Heart right ventricle (tissue), 16 donors: ENCODE results near the gene STARD10. TPM values are rescaled to one million over a fixed set of nuclear protein-coding genes. Genes with fewer than 3 reads are reported as not detected.

Experiments
- ATAC-seq, 8 donors: fragments of 200-7000 bp; cut with Tn5 transposase; one replicate each; pipeline ENCODE4 v1.9.1; 2020; ENCODE audit warnings: mild to moderate bottlenecking in 8 of 8, moderate library complexity in 8 of 8, moderate number of reproducible peaks in 1 of 8
- DNase-seq, 2 donors: peaks; one replicate each; pipeline ENCODE4 v3.0.0-alpha.2; 2020
- H3K27ac ChIP-seq, 10 donors: fragments of 200-600 bp; sonication (generic) in 2 of 10; one replicate each; pipeline versions ENCODE4 v1.5.0 to v1.8.0; 2020 to 2022; ENCODE audit warnings: mild to moderate bottlenecking in 3 of 10
- H3K27me3 ChIP-seq, 7 donors: fragments of 200-600 bp; one replicate each; pipeline ENCODE4 v1.8.0; 2021 to 2022; ENCODE audit warnings: mild to moderate bottlenecking in 2 of 7
- H3K36me3 ChIP-seq, 9 donors: fragments of 200-600 bp; sonication (generic) in 1 of 9; one replicate each; pipeline versions ENCODE4 v1.5.0 to v1.8.0; 2020 to 2022; ENCODE audit warnings: mild to moderate bottlenecking in 2 of 9
- H3K4me1 ChIP-seq, 9 donors: fragments of 200-600 bp; sonication (generic) in 1 of 9; one replicate each; pipeline versions ENCODE4 v1.5.0 to v1.8.0; 2020 to 2022; ENCODE audit warnings: mild to moderate bottlenecking in 4 of 9
- H3K4me3 ChIP-seq, 10 donors: fragments of 200-600 bp; sonication (generic) in 2 of 10; one replicate each; pipeline versions ENCODE4 v1.5.0 to v1.8.0; 2020 to 2022; ENCODE audit warnings: mild to moderate bottlenecking in 7 of 10, moderate library complexity in 2 of 10
- H3K9me3 ChIP-seq, 11 donors: fragments of 200-600 bp in 10 of 11; sonication (generic) in 2 of 11; one replicate each; pipeline versions ENCODE4 v1.5.0 to v1.8.0; 2013 to 2022; ENCODE audit warnings: mild to moderate bottlenecking in 2 of 11, control low read depth in 1 of 11, moderate library complexity in 1 of 11
- WGBS, 2 donors: extraction: QIAGEN DNeasy Blood & Tissue Kit; methylation state at CpG; one replicate each; pipeline ENCODE4 v1.1.7; 2013; ENCODE audit warnings: inconsistent platforms in 1 of 2; 5-methylcytosine and 5-hydroxymethylcytosine counted together
- intact Hi-C, 10 donors: fragments of 100-400 bp; cut with DNase I; formaldehyde crosslinking; loops; one replicate each; pipeline versions ENCODE4 v1.11.1 to v1.14.2; 2022
- polyA plus RNA-seq, 2 donors: library from polyadenylated mRNA; stranded (reverse); fragments of 200-250 nt; gene quantifications; one replicate each; pipeline ENCODE4 v1.2.3, GENCODE V29; 2013
- total RNA-seq, 10 donors: library from RNA; stranded (reverse); fragmentation: NEBNext Ultra II Directional in 3 of 10; extraction: Animal tissue kit (Norgen Biotek cat#: 25700) in 3 of 10; gene quantifications; one replicate each; pipeline versions ENCODE4 v1.2.1 to v1.2.4, GENCODE V29; 2021 to 2023
- TF ChIP-seq, protein P1 (sequence below), 9 donors: fragments of 200-600 bp; sonication (generic) in 2 of 9; IDR thresholded peaks; one replicate each; pipeline versions ENCODE4 v1.5.0 to v1.8.0; 2021 to 2022; ENCODE audit warnings: antibody characterized with exemption in 9 of 9, mild to moderate bottlenecking in 5 of 9, moderate library complexity in 1 of 9
- donor health status: Arrhythmogenic right ventricular cardiomyopathy.
- donor health status: ischemic (EF 13 %, LVEDD 7.1; RV severe dilation, severe dysfunction).
- donor health status: healthy with polysubstance abuse.
- donor health status: DM: no; HTN: yes; CAD: no.
- donor health status: DM: no; HTN: no; CAD: no.
- donor health status: ischemic (EF 25% LVEDD 6.9; RV normal size, moderate dysfunction).
- donor health status: ischemic (EF 25% LVEDD 5.7; RV mildly dilated, moderate dysfunction).
- donor health status: healthy.
- donor health status: DM: yes; HTN: yes; CAD: no.
- donor health status: Ischemic cardiomyopathy.
- donor health status: ischemic (EF 35%, LVEDD 5.7; RV mildly dilated, moderate dysfunction).
- donor health status: nonischemic (EF 11% LVEDD 7.7; RV severe dilation, severe dysfunction).
- donor health status: DM: yes; HTN: yes; CAD: no.
- donor health status: PGD.
- donor health status: ischemic (EF 29% LVEDD 5.4; RV normal size, mild dysfunction).
- donor health status: nonischemic (EF 23%, LVEDD 6.1; RV moderate dilation, normal function).

Gene STARD10
- total and polyA plus RNA-seq, 12 donors: 36.1 to 291 (median 51.3) TPM

DNA sequence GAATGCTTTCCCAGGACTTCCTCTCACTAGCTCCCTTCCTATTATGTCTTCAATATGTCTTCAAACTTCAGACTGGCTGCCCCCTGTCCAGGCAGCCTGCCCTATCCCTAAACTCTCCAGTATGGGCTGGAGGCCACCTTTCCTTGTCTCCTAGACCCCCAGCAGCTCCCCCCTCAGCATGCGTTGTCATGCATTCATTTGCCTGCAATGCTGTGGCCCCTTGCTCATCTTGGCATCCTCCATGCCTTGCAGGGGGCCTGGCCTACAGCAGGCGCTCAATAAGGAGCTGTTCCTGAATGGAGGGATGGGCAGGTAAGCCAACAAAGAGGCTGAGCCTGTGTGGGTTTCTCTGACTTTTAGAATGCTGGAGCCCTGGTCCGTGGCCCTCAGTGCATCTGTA, 25.3 kb downstream of the STARD10 start:
- Histone ChIP-seq H3K27ac (no peak overlapping the region), H3K36me3 (no peaks in the 10 kb centered on the region), H3K4me1 (peaks cover 2 to 17% (median 12%) of the 10 kb centered on the region in 9 donors), H3K4me3 (no peak overlapping the region), H3K9me3 (no peaks in the 10 kb centered on the region), H3K27me3 (no peaks in the 10 kb centered on the region)
- WGBS, 2 donors: 98 to 100% methylated on average over 3 of the region's 3 CpGs
- no peak for ATAC-seq
- TF ChIP-seq, protein P1, sequence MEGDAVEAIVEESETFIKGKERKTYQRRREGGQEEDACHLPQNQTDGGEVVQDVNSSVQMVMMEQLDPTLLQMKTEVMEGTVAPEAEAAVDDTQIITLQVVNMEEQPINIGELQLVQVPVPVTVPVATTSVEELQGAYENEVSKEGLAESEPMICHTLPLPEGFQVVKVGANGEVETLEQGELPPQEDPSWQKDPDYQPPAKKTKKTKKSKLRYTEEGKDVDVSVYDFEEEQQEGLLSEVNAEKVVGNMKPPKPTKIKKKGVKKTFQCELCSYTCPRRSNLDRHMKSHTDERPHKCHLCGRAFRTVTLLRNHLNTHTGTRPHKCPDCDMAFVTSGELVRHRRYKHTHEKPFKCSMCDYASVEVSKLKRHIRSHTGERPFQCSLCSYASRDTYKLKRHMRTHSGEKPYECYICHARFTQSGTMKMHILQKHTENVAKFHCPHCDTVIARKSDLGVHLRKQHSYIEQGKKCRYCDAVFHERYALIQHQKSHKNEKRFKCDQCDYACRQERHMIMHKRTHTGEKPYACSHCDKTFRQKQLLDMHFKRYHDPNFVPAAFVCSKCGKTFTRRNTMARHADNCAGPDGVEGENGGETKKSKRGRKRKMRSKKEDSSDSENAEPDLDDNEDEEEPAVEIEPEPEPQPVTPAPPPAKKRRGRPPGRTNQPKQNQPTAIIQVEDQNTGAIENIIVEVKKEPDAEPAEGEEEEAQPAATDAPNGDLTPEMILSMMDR (IDR thresholded peaks at IDR 0.05): no peak
- intact Hi-C loops: no loop called here
- no peak for DNase-seq

DNA sequence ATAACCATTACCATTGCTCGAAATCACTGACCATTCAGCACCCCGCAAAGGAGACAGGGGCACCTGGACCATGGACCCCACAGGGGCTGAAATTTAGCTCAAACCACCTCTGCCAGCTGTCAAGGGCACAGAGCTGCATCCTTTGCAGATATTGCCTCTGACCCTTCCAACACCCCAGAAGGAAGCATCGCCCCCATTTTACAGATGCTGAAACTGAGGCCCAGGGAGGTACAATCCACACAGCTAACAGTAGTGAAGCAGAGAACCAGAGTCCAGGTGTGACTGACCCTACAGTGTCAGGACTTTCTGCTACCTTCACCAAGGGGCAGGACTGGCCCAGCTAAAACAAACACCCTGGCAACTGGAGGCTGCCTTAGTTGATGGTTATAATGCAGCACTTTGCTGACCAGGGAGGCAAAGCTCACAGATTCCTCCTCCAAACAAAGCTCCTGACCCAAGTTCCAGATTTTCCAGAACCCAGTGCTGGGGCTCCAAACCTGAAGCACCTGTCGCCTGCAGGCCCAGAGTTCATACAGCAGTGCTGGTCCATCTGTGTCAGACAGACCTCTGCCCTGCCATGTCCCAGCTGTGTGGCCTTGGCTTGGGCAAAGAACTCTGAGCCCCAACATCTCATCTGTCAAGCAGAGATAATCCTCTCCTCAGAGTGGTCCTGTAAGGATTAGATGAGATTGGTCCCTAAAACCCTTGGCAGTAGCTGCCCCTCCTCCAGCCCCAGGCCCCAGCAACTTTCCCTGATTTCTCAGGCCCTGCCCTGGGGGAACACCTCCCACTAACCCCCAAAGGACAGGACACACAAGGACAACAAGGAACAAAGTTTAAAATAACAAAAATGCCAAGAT, 26.4 kb downstream of the STARD10 start:
- Histone ChIP-seq H3K36me3 (no peaks in the 10 kb centered on the region), H3K27ac (no peak overlapping the region), H3K27me3 (no peaks in the 10 kb centered on the region), H3K4me3 (no peak overlapping the region), H3K4me1 (peaks cover 0 to 13% (median under 1%) of the 10 kb centered on the region in 9 donors), H3K9me3 (no peaks in the 10 kb centered on the region)
- DNase-seq (no peak), ATAC-seq (no peak)
- intact Hi-C loops: no loop called here
- TF ChIP-seq, protein P1 (IDR thresholded peaks at IDR 0.05): no peak
- 96% methylated on average over 4 of the region's 4 CpGs for WGBS, 2 donors

DNA sequence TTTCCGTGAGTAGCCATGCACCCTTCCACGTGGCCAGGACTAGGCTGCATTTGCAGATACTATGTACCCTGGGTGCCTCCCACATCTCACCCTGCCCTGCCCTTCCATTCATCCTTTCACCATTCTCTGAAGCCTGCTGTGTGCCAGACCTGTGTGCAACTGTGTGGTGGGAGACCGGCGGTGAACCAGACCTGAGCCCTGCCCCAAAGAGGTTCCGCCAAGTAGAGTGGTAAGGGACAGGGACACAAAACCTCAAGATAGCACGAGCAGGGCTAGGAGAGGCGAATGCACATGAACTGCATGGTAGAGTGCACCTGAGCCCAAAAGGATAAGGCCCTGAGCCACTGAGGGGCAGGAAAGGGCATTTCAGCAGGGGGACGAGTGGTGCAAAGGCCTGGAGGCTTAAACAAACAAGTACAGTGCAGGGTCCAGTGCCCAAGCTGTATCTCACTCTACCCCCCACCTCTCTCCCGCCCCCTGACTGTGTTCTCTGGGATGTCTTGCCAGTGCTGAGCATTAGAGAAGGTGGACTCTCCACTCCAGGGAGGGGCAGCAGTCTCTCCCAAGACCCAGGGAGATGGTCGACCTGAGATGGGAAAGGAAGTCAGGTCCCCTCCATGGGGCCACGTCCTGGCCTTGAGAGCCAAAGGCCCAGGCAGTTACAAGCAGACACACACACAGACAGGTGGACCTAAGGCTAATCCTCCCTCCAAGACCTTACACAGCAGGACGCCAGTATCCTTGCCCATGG, 27.5 kb downstream of the STARD10 start:
- TF ChIP-seq, protein P1 (IDR thresholded peaks at IDR 0.05): no peak
- WGBS, 2 donors: 87 to 89% methylated on average over 12 of the region's 12 CpGs
- H3K9me3 ChIP-seq: no peaks in the 10 kb centered on the region
- no peaks in the 10 kb centered on the region for H3K27me3 ChIP-seq
- no peak for DNase-seq
- intact Hi-C loops: no loop called here
- peaks cover 0 to 8% (median 0%) of the 10 kb centered on the region in 9 donors for H3K4me1 ChIP-seq
- H3K4me3 ChIP-seq: no peak overlapping the region
- no peaks in the 10 kb centered on the region for H3K36me3 ChIP-seq
- ATAC-seq: no peak
- no peak overlapping the region for H3K27ac ChIP-seq

DNA sequence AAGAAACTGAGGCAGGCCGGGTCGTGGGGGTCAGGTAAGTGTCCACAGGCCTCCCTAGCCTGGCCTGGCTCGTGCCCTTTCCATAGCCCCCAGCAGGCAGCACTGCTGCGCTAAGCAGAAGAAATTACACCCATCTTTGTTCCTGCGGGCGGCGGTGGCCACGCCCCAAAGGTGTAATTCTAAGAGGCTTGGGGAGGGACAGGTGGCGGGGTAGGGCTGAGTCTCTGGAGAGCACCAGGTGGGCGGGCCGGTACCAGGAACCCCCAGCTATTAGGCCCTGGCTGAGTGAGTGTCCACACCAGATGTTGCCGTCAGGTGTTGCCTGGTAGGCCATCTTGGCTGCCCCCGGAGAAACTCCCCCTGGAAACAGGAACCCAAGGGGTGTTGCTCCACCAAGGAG, 29.3 kb downstream of the STARD10 start:
- no peaks in the 10 kb centered on the region for H3K27me3 ChIP-seq
- ATAC-seq (peak in 2 of 8 donors; percentile 12 to 15), DNase-seq (no peak)
- no peak overlapping the region for H3K4me3 ChIP-seq
- no peaks in the 10 kb centered on the region for H3K36me3 ChIP-seq
- TF ChIP-seq, protein P1 (IDR thresholded peaks at IDR 0.05): no peak
- WGBS, 2 donors: 86 to 87% methylated on average over 13 of the region's 13 CpGs
- no peaks in the 10 kb centered on the region for H3K9me3 ChIP-seq
- no peak overlapping the region for H3K27ac ChIP-seq
- H3K4me1 ChIP-seq: peaks cover 0 to 16% (median 6%) of the 10 kb centered on the region in 9 donors
- intact Hi-C loops: no loop called here
